ENCODE measurements around the gene COX6B2.
A peak's percentile ranks its signal among the peaks of the same experiment; 100 is the strongest.

Gene COX6B2

DNA sequence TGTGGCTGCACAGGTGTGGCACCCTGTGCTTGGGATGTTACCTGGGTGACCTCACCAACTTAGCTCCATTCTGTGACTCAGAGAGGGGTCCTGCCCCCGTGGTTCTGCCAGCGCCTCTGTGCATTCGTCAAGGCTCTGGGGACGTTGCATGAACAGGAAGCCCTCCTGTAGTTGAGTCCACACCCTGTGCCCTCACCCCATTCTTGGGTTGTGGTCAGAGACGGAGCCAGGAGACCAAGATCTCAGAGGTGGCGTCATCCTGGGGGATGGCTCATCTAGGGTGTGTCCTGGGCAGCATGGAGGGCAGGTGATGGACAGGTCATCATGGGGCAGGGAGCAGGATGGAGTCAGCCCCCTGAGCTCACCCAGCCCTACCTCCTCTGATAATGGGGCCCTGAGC lies 2.5 kb downstream of the COX6B2 start:
- Histone ChIP-seq H3K9ac (ENCODE audit: low read length in 5 of 5) (no peak overlapping the region), H3K36me3 (ENCODE audit: control insufficient read depth in 5 of 5, insufficient read depth in 5 of 5, low read length in 5 of 5) (peaks cover 0 to 3% (median 0%) of the 10 kb centered on the region in 5 donors), H3K27me3 (ENCODE audit: control insufficient read depth in 5 of 5, insufficient read depth in 4 of 5, low read length in 5 of 5) (peaks cover 24 to 46% (median 36%) of the 10 kb centered on the region in 5 donors), H3K9me3 (ENCODE audit: control insufficient read depth in 5 of 5, low read length in 5 of 5) (no peaks in the 10 kb centered on the region), H3K27ac (ENCODE audit: low read depth, low read length) (no peak overlapping the region), H3K4me1 (ENCODE audit: control insufficient read depth in 5 of 5, insufficient read depth in 5 of 5, low read length in 5 of 5) (peaks cover 0 to 12% (median 9%) of the 10 kb centered on the region in 5 donors), H3K4me3 (ENCODE audit: low read depth in 1 of 5, low read length in 5 of 5) (no peak overlapping the region)

DNA sequence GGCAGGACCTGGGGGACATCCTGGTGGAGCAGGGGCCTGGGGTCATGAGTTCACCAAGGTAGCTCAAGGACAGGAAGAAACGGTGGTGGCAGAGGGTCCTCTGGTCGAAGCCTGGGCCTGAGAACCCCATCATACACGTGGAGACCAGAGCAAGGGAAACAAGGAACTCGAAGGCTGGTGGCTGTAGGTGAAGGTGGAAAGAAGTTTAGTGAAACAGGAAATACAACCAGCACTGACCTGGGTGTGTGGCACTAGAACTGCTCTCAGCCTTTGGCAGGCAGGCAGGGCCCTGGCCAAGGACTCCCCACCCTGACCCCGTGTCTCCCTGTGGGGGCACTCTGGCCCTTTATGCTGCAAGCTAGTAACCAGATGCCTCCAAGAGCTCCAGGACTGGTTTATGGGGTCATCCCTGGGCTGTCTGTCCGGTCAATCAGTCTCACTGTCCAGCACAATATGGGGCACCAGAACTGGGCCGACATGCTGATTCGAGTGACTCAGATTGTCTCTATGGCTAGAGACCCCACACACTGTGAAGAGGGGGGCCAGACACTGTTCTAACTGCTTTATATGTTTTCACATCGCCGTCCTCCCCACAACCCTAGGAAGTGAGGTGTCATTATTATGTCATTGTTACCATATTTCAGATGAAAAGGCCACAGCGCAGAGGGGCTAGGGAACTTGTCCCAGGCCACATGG lies 3.8 kb downstream of the COX6B2 start:
- H3K27ac ChIP-seq (ENCODE audit: low read depth, low read length): no peak overlapping the region
- H3K9me3 ChIP-seq (ENCODE audit: control insufficient read depth in 5 of 5, low read length in 5 of 5): no peaks in the 10 kb centered on the region
- H3K36me3 ChIP-seq (ENCODE audit: control insufficient read depth in 5 of 5, insufficient read depth in 5 of 5, low read length in 5 of 5): peaks cover 0 to 5% (median 0%) of the 10 kb centered on the region in 5 donors
- peaks cover 22 to 45% (median 36%) of the 10 kb centered on the region in 5 donors for H3K27me3 ChIP-seq (ENCODE audit: control insufficient read depth in 5 of 5, insufficient read depth in 4 of 5, low read length in 5 of 5)
- H3K9ac ChIP-seq (ENCODE audit: low read length in 5 of 5): no peak overlapping the region
- no peak overlapping the region for H3K4me3 ChIP-seq (ENCODE audit: low read depth in 1 of 5, low read length in 5 of 5)
- peaks cover 0 to 23% (median 20%) of the 10 kb centered on the region in 5 donors for H3K4me1 ChIP-seq (ENCODE audit: control insufficient read depth in 5 of 5, insufficient read depth in 5 of 5, low read length in 5 of 5)

DNA sequence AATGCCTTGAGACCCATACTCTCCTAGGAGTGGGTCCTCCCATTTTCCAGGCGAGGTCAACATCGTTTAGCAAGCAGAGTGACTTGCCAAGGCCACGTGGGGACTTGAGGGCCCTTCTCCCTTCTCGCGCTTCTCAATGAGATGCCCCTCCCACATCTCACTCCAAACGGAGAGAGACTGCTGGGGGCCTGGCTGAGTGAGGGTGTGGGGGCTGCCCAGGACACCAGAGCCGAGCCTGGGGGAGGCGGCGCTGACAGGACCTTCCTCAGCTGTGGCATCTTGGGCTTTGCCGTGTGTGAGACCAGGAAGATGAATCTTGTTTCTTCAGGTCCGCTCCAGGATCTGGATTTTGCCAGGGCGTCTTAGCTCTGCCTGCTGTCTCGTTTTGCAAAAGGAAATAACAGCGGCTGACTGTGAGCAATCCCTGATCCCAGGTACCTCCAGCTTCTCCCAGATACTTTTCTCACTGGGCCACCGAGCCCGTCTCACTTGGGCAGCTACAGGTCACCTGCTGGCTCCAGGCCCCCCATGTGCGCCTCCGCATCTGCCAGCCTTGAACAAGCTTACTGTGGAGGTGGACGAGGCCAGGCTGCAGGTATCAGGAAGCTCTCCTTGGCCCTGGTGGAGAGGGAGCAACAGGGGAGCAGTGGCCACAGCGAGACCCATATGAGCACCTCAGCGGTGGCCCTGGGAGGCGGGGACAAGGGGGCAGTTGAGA lies 6.0 kb downstream of the COX6B2 start:
- H3K9me3 ChIP-seq (ENCODE audit: control insufficient read depth in 5 of 5, low read length in 5 of 5): no peaks in the 10 kb centered on the region
- no peak overlapping the region for H3K4me3 ChIP-seq (ENCODE audit: low read depth in 1 of 5, low read length in 5 of 5)
- H3K4me1 ChIP-seq (ENCODE audit: control insufficient read depth in 5 of 5, insufficient read depth in 5 of 5, low read length in 5 of 5): peaks cover 0 to 30% (median 22%) of the 10 kb centered on the region in 5 donors
- no peak overlapping the region for H3K9ac ChIP-seq (ENCODE audit: low read length in 5 of 5)
- peaks cover 20 to 35% (median 29%) of the 10 kb centered on the region in 5 donors for H3K27me3 ChIP-seq (ENCODE audit: control insufficient read depth in 5 of 5, insufficient read depth in 4 of 5, low read length in 5 of 5)
- no peak overlapping the region for H3K27ac ChIP-seq (ENCODE audit: low read depth, low read length)
- H3K36me3 ChIP-seq (ENCODE audit: control insufficient read depth in 5 of 5, insufficient read depth in 5 of 5, low read length in 5 of 5): peaks cover 0 to 15% (median 6%) of the 10 kb centered on the region in 5 donors

DNA sequence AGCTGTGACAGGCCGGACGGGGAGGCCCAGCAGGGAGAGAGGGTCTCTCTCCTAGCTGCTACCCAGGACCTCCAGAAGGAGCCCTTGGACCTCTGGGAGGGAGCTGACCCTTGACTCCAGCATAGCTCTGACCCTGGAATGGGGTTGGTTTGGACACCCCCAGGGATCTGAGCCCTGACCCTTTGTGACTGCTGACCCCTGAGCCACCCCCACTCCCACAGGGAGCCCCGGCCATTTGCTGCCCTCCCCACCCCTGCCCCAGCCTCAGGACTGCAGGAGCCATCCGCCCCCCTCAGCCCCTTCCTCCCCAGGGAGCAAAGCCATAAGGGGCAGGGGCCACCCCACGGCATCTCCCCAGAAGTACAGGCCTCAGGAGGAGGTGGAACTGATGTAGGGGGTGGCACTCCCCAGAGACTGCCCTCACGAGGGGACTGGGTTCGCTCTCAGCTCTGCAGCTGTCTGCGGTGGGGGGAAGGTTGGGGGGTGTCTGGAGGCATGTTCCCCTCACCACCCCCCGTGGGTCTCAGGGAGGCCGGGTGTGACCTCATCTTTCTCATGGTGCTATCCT lies 7.0 kb downstream of the COX6B2 start:
- H3K9me3 ChIP-seq (ENCODE audit: control insufficient read depth in 5 of 5, low read length in 5 of 5): no peaks in the 10 kb centered on the region
- peaks cover 0 to 24% (median 15%) of the 10 kb centered on the region in 5 donors for H3K36me3 ChIP-seq (ENCODE audit: control insufficient read depth in 5 of 5, insufficient read depth in 5 of 5, low read length in 5 of 5)
- peaks cover 0 to 25% (median 18%) of the 10 kb centered on the region in 5 donors for H3K4me1 ChIP-seq (ENCODE audit: control insufficient read depth in 5 of 5, insufficient read depth in 5 of 5, low read length in 5 of 5)
- no peak overlapping the region for H3K27ac ChIP-seq (ENCODE audit: low read depth, low read length)
- H3K27me3 ChIP-seq (ENCODE audit: control insufficient read depth in 5 of 5, insufficient read depth in 4 of 5, low read length in 5 of 5): peaks cover 11 to 25% (median 20%) of the 10 kb centered on the region in 5 donors
- no peak overlapping the region for H3K4me3 ChIP-seq (ENCODE audit: low read depth in 1 of 5, low read length in 5 of 5)
- H3K9ac ChIP-seq (ENCODE audit: low read length in 5 of 5): no peak overlapping the region

DNA sequence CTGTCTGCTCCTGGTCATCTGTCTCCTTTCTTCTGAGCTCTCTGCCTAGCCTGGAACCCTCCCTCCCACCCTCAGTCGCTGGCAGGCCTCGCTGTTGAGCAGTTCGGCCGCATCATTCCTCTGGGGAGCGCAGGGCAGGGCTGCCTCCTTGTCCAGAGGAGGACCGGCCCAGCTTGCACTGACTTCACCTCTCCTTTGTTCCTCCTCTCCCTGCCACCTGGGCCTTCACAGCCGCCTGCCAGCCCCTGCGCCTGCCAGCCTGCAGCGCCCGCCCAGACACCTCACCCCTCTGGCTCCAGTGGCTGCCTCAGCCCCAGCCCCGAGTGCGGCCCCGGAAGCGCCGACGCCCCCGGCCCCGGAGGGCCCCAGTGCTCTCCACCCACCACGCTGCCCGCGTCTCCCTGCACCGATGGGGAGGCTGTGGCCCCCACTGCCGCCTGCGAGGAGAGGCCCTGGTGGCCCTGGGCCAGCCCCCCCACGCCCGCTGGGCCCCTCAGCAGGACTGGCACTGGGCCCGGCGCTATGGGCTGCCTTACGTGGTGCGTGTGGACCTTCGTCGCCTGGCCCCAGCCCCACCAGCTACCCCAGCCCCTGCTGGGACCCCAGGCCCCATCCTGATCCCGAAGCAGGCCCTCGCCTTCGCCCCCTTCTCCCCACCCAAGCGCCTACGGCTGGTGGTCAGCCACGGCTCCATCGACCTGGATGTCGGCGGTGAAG lies 7.6 kb downstream of the COX6B2 start:
- Histone ChIP-seq H3K9me3 (ENCODE audit: control insufficient read depth in 5 of 5, low read length in 5 of 5) (no peaks in the 10 kb centered on the region), H3K27ac (ENCODE audit: low read depth, low read length) (no peak overlapping the region), H3K9ac (ENCODE audit: low read length in 5 of 5) (no peak overlapping the region), H3K27me3 (ENCODE audit: control insufficient read depth in 5 of 5, insufficient read depth in 4 of 5, low read length in 5 of 5) (peaks cover 5 to 19% (median 13%) of the 10 kb centered on the region in 5 donors), H3K4me3 (ENCODE audit: low read depth in 1 of 5, low read length in 5 of 5) (no peak overlapping the region), H3K36me3 (ENCODE audit: control insufficient read depth in 5 of 5, insufficient read depth in 5 of 5, low read length in 5 of 5) (peaks cover 0 to 29% (median 17%) of the 10 kb centered on the region in 5 donors), H3K4me1 (ENCODE audit: control insufficient read depth in 5 of 5, insufficient read depth in 5 of 5, low read length in 5 of 5) (peaks cover 0 to 25% (median 19%) of the 10 kb centered on the region in 5 donors)

DNA sequence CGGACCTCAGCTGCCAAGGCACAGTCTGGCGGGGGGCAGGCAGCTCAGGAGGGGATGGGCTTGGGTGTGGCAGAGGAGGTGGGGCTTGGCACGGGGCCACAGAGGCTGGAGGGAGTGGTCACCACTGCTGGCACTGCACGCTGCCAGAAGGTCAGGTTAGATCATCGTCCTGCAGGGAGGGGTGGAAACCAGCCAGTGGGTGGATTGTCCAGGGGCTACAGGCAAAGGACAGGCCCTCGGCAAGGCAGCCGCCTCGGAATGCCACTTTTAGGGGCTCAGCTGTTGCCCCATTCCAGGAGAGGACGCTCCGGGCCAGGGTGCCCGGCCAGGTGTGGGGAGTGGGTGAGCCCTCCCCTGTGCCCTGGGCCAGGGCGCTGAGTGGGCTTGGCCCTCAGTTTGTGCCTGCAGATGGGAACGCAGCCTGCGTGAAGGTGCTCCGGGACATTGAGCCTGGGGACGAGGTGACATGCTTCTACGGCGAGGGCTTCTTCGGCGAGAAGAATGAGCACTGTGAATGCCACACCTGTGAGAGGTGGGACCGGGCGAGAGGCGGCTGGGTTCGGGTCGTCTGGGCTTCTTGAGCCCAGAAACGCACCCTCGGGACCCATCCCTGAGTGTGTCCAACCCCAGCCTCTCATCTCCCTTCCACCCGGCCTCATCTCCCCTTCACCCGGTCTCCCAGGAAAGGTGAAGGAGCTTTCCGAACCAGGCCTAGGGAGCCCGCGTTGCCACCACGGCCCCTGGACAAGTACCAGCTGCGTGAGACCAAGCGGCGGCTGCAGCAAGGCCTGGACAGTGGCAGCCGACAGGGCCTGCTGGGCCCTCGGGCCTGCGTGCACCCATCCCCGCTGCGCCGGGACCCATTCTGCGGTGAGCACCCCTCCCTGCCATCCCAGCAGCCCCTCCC lies 8.4 kb downstream of the COX6B2 start:
- Histone ChIP-seq H3K27me3 (ENCODE audit: control insufficient read depth in 5 of 5, insufficient read depth in 4 of 5, low read length in 5 of 5) (peaks cover 0 to 11% (median 6%) of the 10 kb centered on the region in 5 donors), H3K27ac (ENCODE audit: low read depth, low read length) (no peak overlapping the region), H3K9ac (ENCODE audit: low read length in 5 of 5) (peak overlapping the region in 1 of 5 donors; percentile 56), H3K36me3 (ENCODE audit: control insufficient read depth in 5 of 5, insufficient read depth in 5 of 5, low read length in 5 of 5) (peaks cover 0 to 31% (median 17%) of the 10 kb centered on the region in 5 donors), H3K4me3 (ENCODE audit: low read depth in 1 of 5, low read length in 5 of 5) (peak overlapping the region in 4 of 5 donors; percentile 12 to 39 (median 22)), H3K9me3 (ENCODE audit: control insufficient read depth in 5 of 5, low read length in 5 of 5) (no peaks in the 10 kb centered on the region), H3K4me1 (ENCODE audit: control insufficient read depth in 5 of 5, insufficient read depth in 5 of 5, low read length in 5 of 5) (peaks cover 1 to 32% (median 26%) of the 10 kb centered on the region in 5 donors)

DNA sequence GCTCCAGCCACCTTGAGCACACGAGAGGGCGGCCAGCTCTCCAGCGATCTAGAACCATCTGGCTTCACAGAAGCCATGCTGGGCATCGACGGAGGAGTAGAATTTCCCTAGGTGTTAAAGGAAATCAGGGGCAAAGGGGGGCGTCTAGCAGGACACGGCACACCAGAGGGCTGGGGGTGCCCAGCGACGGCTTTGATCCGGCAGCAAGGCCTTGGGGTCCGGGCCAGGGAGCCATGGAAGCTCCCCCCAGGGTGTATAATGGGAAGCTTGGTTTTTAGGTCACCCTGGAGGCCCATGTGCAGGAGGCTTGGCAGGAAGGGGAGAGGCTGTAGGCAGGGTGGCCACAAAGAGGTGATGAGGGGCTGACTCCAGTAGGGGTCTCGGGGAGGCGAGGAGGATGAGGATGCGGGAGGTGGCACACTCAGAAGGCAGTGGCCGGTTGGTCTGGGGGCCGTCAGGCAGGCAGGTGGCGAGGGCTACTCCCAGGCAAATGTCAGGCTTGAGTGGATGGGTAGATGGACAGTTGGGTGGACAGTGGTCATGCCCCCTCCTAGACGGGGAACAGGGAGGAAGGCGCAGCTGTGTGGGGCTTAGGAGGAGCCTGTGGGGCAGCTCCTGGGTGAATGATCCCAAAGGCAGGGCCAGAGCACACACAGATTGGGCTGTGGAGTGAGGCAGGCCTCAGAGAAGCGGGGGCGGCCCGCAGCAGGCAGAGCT lies 9.3 kb downstream of the COX6B2 start:
- peak overlapping the region in 1 of 5 donors; percentile 56 for H3K9ac ChIP-seq (ENCODE audit: low read length in 5 of 5)
- H3K36me3 ChIP-seq (ENCODE audit: control insufficient read depth in 5 of 5, insufficient read depth in 5 of 5, low read length in 5 of 5): peaks cover 0 to 31% (median 17%) of the 10 kb centered on the region in 5 donors
- no peak overlapping the region for H3K27ac ChIP-seq (ENCODE audit: low read depth, low read length)
- H3K27me3 ChIP-seq (ENCODE audit: control insufficient read depth in 5 of 5, insufficient read depth in 4 of 5, low read length in 5 of 5): peaks cover 0 to 2% (median 2%) of the 10 kb centered on the region in 5 donors
- peaks cover 4 to 39% (median 34%) of the 10 kb centered on the region in 5 donors for H3K4me1 ChIP-seq (ENCODE audit: control insufficient read depth in 5 of 5, insufficient read depth in 5 of 5, low read length in 5 of 5)
- no peaks in the 10 kb centered on the region for H3K9me3 ChIP-seq (ENCODE audit: control insufficient read depth in 5 of 5, low read length in 5 of 5)
- H3K4me3 ChIP-seq (ENCODE audit: low read depth in 1 of 5, low read length in 5 of 5): no peak overlapping the region

DNA sequence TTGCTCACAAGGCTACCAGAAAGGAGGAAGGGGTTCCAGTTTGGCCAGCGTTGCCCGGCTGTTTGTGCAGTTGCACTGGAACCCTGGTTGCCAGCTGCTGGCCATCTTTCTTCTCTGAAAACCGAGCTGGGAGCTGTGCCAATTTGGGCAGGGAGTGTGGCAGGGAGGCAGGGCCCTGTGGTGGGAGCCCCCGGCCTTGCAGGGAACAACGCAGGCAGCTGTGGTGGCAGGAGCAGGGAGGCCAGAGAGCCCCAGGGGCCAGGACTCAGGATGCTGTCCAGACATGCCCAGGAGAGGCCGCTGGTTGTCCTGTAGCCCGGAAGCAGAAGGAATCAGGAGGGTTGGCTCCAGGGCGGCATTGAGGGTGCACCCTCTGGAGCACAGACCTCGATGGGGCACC lies 10.1 kb downstream of the COX6B2 start:
- Histone ChIP-seq H3K27me3 (ENCODE audit: control insufficient read depth in 5 of 5, insufficient read depth in 4 of 5, low read length in 5 of 5) (no peaks in the 10 kb centered on the region), H3K4me1 (ENCODE audit: control insufficient read depth in 5 of 5, insufficient read depth in 5 of 5, low read length in 5 of 5) (peaks cover 6 to 43% (median 37%) of the 10 kb centered on the region in 5 donors), H3K9me3 (ENCODE audit: control insufficient read depth in 5 of 5, low read length in 5 of 5) (no peaks in the 10 kb centered on the region), H3K36me3 (ENCODE audit: control insufficient read depth in 5 of 5, insufficient read depth in 5 of 5, low read length in 5 of 5) (peaks cover 0 to 31% (median 17%) of the 10 kb centered on the region in 5 donors), H3K9ac (ENCODE audit: low read length in 5 of 5) (no peak overlapping the region), H3K4me3 (ENCODE audit: low read depth in 1 of 5, low read length in 5 of 5) (no peak overlapping the region), H3K27ac (ENCODE audit: low read depth, low read length) (no peak overlapping the region)

Data from subcutaneous abdominal adipose tissue (tissue), 5 donors.